Stimulated activated CD4-positive, alpha-beta T cell treated with anti-CD3 and anti-CD28 coated beads, Interleukin-12 subunit alpha, Interleukin-12 subunit beta, amount 100 ng/mL, for 48 hours (primary cell): Measurements from ENCODE around the gene AP2M1.
A peak's percentile ranks its signal among the peaks of the same experiment; 100 is the strongest.
"Not testable (repeated sequence)": the region's sequence is repeated elsewhere in the genome, so short reads cannot be mapped to it uniquely, and the experiment has no call there.

Experiments
- DNase-seq, 3 donors: peaks; one replicate each; pipeline ENCODE4 v3.0.0-alpha.2; 2020; ENCODE audit warnings: low read depth in 2 of 3, low spot score in 1 of 3

Gene AP2M1

GRCh38 chr3:184174646-184175492 is at the start of gene AP2M1:
Gene AP2M1, plus strand, starts transcription at chr3:184174855. Its CDS starts 2,139 bp downstream, at chr3:184176994.
- peak; percentile 93 to 96 (median 95) for DNase-seq

GRCh38 chr3:184126006-184126405 is 48.6 kb upstream of the AP2M1 start:
- no peak for DNase-seq

DNA sequence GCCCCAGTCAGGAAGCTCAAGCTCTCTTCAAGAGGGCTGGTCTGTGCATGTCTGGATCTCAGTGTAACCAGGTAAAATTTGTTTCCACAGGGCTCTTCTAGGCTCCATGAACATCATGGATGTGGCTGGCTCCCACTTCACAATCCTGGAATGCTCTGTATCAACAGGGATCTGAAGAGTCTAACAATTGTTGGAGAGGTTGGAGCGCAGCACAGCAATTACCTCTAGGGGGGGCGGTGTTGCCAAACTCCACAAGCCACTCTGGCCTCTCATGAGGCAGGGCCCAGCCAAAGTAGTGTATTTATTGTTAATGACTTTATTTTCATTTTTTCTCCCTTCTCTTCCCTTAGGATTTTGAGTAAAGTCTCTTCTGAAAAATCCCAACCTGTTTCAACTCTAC is 45.6 kb upstream of the AP2M1 start:
- no peak for DNase-seq

DNA sequence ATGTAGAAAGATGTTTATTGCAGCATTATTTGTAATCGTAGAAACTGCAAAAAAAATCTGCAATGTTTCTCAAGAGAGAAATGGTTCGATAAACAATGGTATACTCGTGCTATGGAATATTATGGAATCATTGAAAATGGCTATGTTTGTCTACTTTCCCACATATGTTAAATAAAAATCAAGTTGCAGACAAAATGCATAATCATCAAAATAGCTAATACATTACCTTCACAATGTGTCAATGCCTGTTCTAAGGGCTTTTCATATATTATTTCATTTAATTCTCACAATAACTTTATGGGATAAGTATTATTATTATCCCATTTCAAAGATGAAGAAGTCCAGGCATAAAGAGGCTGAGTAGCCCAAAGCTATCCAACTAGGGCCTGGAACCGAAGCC is 41.7 kb upstream of the AP2M1 start:
- DNase-seq = no peak

DNA sequence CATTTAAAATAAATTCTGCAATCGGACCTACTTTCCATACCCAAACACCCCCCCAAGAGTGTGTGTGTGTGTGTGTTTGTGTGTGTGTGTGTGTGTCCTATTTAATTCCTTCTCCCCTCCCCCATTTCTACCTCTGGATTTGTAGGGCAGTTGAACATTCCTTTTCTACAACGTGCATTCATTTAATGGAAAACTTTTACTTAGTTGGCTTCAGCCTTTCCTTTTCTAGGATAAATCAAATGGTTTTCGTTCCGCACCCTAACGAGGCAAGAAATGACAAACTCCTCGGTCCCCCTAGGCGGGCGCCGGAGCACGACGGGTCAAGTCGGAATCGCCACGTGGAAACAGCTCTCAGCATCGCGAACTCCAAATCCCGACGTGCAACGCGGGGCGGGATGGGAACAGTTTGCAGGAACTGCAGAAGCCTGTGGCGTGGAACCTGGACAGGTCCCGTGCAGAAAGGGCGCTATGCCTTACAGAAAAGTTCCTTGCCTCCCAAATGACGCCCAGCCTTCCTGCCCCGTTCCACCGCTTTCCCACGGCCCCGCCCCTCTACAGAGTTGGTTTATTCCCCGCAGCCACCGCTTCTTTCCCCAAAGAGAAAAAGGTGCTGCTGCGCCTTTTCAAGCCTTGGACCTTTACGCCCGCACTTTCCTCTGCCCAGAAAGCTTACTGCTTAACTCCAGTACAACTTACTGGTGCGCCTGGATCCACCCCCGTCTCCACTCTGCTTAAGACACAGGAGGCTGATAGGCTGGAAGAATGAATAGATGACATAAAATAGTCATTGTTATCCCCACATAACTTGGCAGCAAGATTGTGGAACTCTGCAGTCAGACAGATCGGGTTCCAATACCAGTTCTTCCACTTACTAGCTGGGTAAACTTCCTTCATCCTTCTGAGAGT is 40.6 kb upstream of the AP2M1 start:
- peak; percentile 44 to 60 (median 53) for DNase-seq

GRCh38 chr3:184134746-184135148 is 39.9 kb upstream of the AP2M1 start:
- peak in 1 of 3 donors; percentile 16 for DNase-seq

- DNase-seq = peak; percentile 76 to 85 (median 77)
Measured at GRCh38 chr3:184135149-184135910, 39.3 kb upstream of the AP2M1 start, which contains the start of gene EIF2B5. Gene EIF2B5, plus strand, starts transcription at chr3:184135358. Its CDS starts 28 bp downstream, at chr3:184135386.

DNA sequence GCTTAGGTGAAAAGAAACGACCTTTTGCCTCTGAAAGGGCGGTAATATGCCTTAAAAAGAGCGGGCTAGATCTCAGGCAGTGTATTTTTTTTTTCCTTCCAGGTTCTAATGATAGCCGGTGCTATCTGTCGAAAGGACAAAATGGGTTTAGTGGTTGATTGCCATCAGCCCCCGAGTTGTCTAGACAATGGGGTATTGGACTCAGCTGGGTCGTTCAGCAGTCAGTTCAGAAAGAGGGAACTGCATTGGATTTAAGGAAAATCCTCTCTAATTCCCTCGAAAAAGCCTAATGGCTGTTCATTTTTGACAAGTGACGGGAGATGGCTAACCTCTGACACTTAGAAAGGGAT is 38.8 kb upstream of the AP2M1 start:
- DNase-seq = no peak

GRCh38 chr3:184140436-184140835 is 34.2 kb upstream of the AP2M1 start:
- DNase-seq = no peak

GRCh38 chr3:184142199-184142598 is 32.5 kb upstream of the AP2M1 start:
- no peak for DNase-seq

- DNase-seq = no peak
Measured at GRCh38 chr3:184143327-184143726, 31.3 kb upstream of the AP2M1 start.

DNA sequence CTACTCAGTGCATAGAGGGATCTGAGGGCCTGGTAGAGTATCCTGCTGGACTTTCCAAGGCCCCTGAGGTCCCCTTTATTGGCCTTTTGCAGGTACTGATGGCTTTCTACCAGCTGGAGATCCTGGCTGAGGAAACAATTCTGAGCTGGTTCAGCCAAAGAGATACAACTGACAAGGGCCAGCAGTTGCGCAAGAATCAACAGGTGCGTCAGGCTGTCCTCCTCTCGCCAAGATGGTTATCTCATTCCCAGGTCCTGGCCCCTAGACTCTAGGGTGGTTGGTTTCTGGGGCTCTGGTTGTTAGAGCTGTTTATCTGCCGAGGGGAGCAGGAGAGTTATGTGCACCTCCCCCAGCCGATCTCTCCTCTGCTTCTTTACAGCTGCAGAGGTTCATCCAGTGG is 30.1 kb upstream of the AP2M1 start:
- DNase-seq = no peak

DNA sequence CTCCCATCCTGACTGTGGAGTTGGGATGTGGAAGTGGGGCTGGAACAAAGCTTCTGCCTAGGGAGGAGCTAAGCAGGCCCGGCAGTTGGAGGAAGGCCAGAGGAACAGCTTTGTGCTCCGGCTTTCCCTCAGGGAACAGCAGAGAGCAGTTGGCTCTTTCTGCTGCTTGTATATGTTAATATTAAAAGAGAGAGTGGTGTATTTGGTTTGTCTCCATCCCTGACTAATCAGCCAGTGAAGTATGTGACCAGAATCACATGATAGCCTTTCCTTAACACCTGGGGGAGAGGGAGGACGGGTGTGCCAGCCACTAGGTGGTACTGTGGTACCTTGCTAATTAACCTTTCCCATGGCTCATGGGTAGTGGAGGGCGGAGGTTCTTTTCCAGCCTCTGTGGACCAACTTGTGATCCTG is 29.5 kb upstream of the AP2M1 start:
- DNase-seq = no peak

DNA sequence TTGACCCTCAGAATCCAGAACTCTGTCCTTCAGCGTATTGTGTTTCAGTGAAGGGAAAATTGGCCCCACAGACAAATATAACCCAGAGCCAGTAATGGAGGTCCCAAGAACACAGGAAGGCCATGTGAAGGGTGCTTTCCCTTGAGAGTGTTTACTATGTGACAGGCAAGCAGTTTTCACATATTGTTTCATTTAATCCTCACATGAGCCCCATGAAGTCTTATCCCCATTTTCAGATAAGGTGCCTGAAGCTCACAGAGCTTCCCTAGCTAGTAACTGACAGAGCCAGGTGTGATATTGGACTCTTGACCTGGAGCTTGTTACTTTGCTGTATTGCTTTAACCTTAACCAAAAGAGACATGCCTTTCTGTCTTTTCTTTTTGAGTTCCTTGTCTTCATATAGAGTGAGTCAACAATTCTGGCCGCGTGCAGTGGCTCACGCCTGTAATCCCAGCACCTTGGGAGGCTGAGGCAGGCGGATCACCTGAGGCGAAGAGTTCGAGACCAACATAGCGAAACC is 28.8 kb upstream of the AP2M1 start:
- no peak for DNase-seq

DNA sequence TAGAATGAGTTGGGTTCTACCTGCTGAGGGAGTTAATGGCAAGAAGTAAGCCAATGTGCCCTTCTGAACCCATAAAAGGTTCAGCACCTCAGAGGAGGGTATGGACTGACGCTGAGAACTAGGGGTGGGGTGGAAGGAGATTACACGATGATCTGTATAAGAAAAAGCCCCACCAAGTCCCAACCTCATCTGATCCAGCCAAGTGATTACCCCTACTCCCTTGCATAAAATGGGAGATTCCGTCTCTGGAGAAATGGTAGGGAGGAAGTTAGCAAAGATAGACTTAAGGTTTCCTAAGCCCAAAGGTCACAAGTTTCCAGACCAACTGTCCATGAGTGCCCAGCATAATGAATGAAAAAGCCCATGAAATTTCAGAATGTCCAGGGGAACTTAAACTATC is 26.6 kb upstream of the AP2M1 start:
- no peak for DNase-seq

- DNase-seq = no peak
Measured at GRCh38 chr3:184149123-184149522, 25.5 kb upstream of the AP2M1 start.

GRCh38 chr3:184149770-184150169 is 24.9 kb upstream of the AP2M1 start:
- DNase-seq = not testable (repeated sequence)

DNA sequence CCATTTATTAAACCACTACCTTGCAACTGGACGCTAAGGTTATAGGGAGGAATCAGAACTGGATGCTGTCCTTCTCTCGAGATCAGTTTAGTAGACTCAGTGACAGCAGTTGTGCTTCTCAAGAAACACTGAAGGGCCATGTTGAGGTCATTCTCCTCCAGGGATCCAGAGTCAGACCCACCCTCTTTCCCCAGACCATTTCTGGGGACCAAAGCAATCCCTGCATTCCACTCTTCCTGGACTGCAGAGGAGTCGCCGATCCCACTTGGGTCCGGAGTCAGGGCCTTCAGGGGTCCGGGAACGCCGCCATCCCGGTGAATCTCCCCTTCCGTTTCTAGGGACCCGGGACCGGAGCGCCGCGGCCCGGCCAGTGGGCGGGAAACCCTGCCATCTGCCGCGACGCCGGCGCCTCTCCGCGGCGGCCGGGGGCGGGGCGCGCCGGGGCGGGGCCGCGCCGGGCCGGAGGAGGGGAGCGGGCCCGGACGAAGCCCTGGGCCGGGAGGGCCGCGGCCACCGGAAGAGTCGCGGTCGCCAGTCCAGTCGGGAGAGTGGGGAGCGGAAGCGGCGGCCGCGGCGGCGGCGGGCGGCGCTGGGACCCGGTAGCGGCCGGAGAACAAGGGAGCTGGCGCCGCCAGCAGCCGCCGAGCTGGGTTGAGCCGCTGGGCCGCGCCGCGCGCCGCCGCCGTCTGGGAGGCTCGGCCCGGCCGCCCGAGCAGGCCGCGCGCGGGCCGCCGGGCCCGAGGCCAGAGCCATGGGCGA is 19.6 kb upstream of the AP2M1 start, which contains the start of gene DVL3:
Gene DVL3 (plus strand): TSS at position 493 of the 759 bp plus-strand sequence. CDS start 259 bp downstream, at position 752.
- DNase-seq = peak in 1 of 3 donors; percentile 30

GRCh38 chr3:184155644-184156521 is 18.8 kb upstream of the AP2M1 start:
- DNase-seq = peak; percentile 25 to 52 (median 45)
